Measurements from ENCODE around the gene ZNF775.

ZNF775 gene

DNA sequence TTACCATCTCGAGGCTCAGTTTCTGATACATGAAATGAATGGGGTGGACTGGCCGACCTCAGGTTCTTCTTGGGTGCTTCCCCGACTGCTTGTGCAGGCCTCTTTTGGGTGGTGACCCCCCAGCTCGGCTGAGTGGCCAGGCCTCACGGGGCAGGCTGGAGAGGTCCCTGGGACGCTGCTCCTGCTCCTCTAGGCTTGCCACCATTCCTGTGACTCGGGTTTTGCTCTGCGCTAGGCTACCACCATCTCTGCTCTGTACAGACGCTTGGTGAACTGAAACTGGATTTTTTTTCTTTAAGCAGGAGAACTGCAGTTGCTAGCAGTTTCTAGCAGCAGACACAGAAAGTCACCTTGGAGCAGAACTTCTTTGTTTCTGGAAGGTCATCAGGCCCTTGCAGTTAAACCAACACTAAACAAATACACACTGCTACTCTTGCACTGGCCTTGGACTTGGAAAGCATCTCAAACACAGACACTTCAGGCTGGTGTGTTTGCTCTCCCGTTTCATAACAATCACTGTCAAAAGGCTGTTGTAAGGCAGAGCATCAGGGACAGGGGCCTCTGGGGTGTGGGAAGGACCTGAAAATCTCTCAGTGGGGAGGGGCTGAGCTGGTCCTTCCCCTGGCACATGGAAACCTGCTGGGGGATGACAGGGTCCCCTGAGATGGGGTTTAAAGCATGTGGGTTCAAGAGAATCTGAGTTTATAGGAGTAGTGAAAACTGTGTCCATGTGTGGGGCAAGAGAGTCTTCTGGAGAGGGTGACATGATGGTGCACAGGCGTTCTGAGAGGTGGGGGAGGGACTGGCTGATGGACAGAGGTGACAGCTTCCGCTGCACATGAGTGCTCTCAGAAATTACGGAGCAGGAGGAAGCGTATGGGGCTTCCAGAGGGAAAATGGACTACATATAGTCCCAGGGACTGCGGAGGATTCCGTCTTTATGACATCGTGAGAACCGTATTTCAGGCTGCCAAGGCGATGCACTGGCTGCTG is 36.3 kb downstream of the ZNF775 start:
- DNase-seq = peak in 1 of 2 experiments; percentile 11

DNA sequence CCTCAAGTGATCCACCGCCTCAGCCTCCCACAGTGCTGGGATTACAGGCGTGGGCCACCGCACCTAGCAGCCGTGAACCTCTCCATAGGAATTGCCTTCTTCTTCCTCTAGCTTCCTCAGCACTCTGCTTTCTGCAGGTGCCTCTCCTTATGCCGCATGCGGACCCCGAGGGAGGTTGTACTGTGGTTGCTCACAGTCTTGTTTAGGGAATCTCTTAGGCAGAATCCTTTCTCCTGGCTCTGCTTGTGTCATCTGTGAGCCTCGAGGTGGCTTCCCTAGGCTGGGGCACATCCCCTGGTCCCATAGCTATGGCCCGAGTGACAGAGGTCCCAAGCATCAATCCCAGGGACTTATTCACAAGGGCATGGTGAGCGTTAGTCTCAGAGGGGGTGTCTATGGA is 38.1 kb downstream of the ZNF775 start:
- peak; percentile 10 to 13 for DNase-seq

GRCh38 chr7:150417863-150418262 is 38.7 kb downstream of the ZNF775 start:
- peak in 1 of 2 experiments; percentile 12 for DNase-seq

- peak in 1 of 2 experiments; percentile 12 for DNase-seq
Measured at GRCh38 chr7:150420242-150420641, 41.1 kb downstream of the ZNF775 start.

- DNase-seq = peak; percentile 92 to 93
Measured at GRCh38 chr7:150420987-150421674, 42.0 kb downstream of the ZNF775 start.

GRCh38 chr7:150421831-150422230 is 42.7 kb downstream of the ZNF775 start:
- DNase-seq = peak in 1 of 2 experiments; percentile 10

GRCh38 chr7:150425670-150426069 is 46.5 kb downstream of the ZNF775 start:
- peak; percentile 7 to 10 for DNase-seq

DNA sequence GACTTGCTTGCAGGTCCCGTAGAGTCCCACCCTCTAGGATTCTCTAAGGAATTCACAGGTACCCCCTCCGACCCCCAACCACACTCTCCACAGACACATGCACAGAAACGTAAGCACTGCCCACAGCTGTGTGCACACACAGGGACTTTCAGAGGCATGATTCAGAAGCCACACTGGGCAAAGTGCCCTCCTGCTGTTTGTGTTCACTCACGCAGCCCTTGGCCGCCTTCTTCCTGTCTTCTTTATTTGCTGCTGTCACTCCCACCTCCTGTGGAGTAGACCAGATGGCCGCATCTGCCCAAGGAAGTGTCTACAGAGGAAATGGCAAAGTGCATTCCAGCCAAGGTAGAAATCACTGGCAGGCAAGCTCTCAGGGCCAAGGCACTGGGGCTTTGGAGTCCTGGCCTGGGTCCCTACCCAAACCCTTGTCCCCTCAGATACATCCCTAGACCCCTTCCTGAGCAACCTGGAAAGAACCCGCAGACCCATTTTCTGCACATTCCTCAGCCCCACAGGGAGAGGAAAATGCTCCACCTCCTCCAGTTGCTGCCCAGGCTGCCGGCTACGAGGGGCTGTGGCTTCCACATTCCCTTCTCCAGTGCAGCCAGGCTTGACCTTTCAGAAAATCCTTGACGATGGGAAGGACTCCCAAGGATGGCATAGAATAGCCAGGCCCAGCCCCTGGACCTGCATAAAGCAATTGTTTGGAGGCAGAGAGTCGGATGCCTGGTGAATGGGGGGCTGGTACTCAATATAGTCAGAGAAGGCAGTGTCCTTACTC is 49.7 kb downstream of the ZNF775 start:
- peak; percentile 48 to 53 for DNase-seq

DNA sequence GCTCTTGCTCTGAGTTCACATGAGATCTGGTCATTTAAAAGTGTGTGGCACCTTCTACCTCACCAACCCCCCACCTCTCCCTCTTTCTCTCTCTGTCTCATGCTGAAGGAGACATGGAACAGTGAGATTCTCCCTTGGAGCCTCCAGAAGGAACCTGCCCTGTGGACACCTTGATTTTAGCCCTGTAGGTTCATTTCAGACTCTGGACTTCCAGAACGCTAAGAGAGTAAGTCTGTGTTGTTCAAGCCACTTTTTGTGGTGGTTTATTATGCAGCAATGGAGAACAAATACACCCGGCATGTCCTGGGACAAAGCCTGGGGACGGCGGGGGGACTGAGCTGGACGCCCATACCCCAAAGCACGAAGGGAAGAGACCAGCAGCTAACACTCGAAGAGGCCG is 50.6 kb downstream of the ZNF775 start:
- DNase-seq = peak in 1 of 2 experiments; percentile 4

- peak in 1 of 2 experiments; percentile 6 for DNase-seq
Measured at GRCh38 chr7:150430465-150431085, 51.4 kb downstream of the ZNF775 start.

DNA sequence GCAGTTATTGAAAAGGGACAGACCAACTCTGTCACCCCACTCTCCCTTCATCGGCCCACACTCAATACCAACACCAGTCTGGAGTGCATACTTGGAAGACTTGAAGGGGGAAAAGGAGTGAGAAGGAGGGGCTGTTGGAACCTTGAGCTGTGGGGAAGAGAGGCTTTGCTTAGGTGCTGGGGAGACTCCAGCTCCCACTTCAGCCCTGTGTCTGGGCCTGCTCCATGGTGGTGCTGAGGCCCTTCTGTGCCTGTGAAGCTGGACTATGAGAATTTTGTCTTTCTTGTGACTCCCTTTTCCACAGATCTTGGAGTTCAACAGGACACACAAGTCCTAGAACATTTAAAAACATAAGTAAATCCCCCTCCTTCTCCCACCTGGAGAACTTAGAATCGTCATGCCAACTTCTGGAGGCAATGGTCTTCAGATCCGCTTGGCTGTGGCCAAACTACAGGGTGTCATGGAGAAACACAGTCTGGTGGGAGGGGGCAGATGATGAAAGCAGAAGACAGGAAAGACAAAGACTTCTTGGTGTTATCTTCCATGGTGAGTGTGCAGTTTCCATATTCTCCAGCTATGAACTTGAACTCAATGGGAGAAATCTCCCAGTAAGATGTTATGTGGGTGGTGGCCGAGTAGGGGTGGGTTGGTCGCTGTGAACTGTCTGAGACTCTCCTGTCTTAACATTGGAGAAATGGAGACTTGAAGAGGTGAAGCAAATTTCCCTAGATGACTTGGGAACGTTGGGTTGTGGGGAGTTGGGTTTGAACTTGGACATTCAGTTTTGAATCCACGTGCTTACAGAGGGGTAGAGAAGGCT is 52.9 kb downstream of the ZNF775 start:
- peak in 1 of 2 experiments; percentile 9 for DNase-seq

- peak; percentile 14 to 16 for DNase-seq
Measured at GRCh38 chr7:150432915-150433892, 54.1 kb downstream of the ZNF775 start.

- peak in 1 of 2 experiments; percentile 13 for DNase-seq
Measured at GRCh38 chr7:150434240-150434639, 55.1 kb downstream of the ZNF775 start.

- no peak for DNase-seq
Measured at GRCh38 chr7:150435047-150435389, 55.9 kb downstream of the ZNF775 start.

GRCh38 chr7:150435390-150436073 is 56.4 kb downstream of the ZNF775 start:
- peak; percentile 12 to 13 for DNase-seq

GRCh38 chr7:150439967-150440366 is 60.8 kb downstream of the ZNF775 start:
- DNase-seq = no peak

GRCh38 chr7:150441524-150441923 is 62.4 kb downstream of the ZNF775 start:
- DNase-seq = no peak

DNA sequence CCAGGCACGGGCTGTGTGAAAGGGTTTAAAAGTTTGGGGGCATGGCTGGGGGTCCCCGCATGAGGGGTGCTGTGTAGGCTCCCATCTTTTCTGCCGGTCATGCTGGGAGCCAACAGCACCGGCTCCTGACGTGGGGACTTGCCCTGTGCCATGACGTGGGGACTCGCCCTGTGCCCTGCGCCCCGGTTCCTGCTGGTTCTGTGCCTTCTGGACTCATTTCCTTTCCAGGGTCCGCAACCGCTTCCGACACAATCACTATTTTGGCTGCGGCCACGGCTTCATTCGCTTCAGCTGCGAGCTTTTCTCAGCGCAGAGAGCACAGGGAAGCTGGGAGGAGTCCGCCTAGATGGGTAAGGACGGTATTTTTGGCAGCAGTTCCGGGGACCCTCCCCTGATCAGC is 63.7 kb downstream of the ZNF775 start:
- no peak for DNase-seq

DNA sequence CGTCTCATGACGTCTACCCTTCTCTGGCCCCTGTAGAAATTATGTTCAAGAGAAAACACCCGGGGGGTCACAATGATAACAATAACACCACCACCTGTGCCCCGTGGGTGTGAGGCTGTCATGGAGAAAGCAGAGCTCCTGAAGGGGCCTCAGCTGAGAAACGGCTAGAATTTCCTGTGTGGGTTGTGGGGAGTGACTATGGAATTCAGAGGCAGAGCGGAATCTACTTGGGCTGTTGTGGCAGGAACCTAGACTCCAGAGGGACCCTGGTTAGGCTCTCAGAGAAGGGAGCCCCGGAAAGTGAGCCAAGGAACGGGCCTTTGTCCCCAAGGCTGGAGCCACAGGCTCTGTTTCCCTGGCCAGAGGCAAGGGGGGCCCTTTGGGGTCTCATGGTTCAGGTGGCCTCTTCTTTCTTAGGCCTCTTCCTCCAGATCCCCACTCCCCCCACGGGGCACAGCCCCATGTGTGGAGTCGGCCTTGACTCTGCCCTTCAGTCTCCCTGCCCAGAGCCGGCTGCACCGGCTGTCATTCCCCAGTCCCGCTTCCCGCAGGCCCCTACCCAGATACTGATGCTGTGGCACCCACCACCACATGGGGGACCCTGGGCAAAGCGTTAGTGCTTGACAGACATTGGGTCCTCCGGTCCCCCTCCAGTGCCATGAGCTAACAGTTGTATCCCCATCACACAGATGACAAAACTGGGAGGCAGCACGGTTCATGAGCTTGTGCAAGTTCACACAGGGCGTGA is 64.8 kb downstream of the ZNF775 start:
- no peak for DNase-seq
